ENCODE data around the gene FLYWCH1. TPM values are rescaled to one million over a fixed set of nuclear protein-coding genes. Genes with fewer than 3 reads are reported as not detected.
A peak's percentile ranks its signal among the peaks of the same experiment; 100 is the strongest.
"Not testable (repeated sequence)": the region's sequence is repeated elsewhere in the genome, so short reads cannot be mapped to it uniquely, and the experiment has no call there.

Gene FLYWCH1
- total and polyA plus RNA-seq, 9 of the 15 experiments (the other 6 are each of a cell fraction or from before 2014, with no cell fraction given): 0.18 to 33.6 (median 11.3) TPM

GRCh38 chr16:2907084-2907753 is 4.5 kb upstream of the FLYWCH1 start (continued):
- TF ChIP-seq FOXK2 (conservative IDR thresholded peaks at IDR 0.05 in 1 of 2, IDR thresholded peaks at IDR 0.05 in 1 of 2; ENCODE audit: low read depth in 2 of 2): peak in 1 of 2 experiments; percentile 59; a peak in 2 of 4 replicates
- peak; percentile 55 to 63 for TF ChIP-seq RAD21 (CRISPR knock-in tag; conservative IDR thresholded peaks at IDR 0.05 in 1 of 2, IDR thresholded peaks at IDR 0.05 in 1 of 2)
- 0 out of 4 replicates have a peak, but pooled peaks of 1 of the 2 experiments have one; percentile 52 for TF ChIP-seq SRF (CRISPR knock-in tag; IDR thresholded peaks at IDR 0.05)
- peak; percentile 58; the same call in 1 of the 2 replicates for TF ChIP-seq REST (IDR thresholded peaks at IDR 0.05; ENCODE audit: borderline replicate concordance)
- TF ChIP-seq REST (CRISPR knock-in tag; IDR thresholded peaks at IDR 0.05; ENCODE audit: low read depth); ID3 (CRISPR knock-in tag; IDR thresholded peaks at IDR 0.05); ATF3 (CRISPR knock-in tag; conservative IDR thresholded peaks at IDR 0.05): not testable (repeated sequence)
- 0 out of 2 replicates have a peak, but pooled peaks have one; percentile 28 for TF ChIP-seq ID3 (tag; IDR thresholded peaks at IDR 0.05)
- peak in 1 of 2 experiments; percentile 49 for TF ChIP-seq AFF1 (IDR thresholded peaks at IDR 0.05; ENCODE audit: low read depth in 1 of 2, partially characterized antibody in 2 of 2)
- peak; percentile 51 for TF ChIP-seq DACH1 (IDR thresholded peaks at IDR 0.05; ENCODE audit: partially characterized antibody)
- TF ChIP-seq ATF3 (IDR thresholded peaks at IDR 0.05): peak; percentile 86
- TF ChIP-seq ZFX (CRISPR knock-in tag; IDR thresholded peaks at IDR 0.05): peak; percentile 20; the same call in 1 of the 2 replicates

All from K562 (cell line).